ENCODE data around the gene RFX1. TPM values are rescaled to one million over a fixed set of nuclear protein-coding genes. Genes with fewer than 3 reads are reported as not detected.

RFX1 gene
- total RNA-seq, 2 donors from 2014 or later, result 11.4 to 11.9 TPM

GRCh38 chr19:14000691-14001375, 5.3 kb downstream of the RFX1 start:
- Mint-ChIP-seq H3K36me3 (ENCODE audit: insufficient read depth in 2 of 2) (peaks cover 8 to 14% of the 10 kb centered on the region in 2 donors), H3K4me3 (peak overlapping the region; percentile 48 to 53)

GRCh38 chr19:13999085-13999484, 7.0 kb downstream of the RFX1 start:
- H3K36me3 Mint-ChIP-seq (ENCODE audit: insufficient read depth in 2 of 2), result peaks cover 8 to 14% of the 10 kb centered on the region in 2 donors
- no peak overlapping the region for H3K4me3 Mint-ChIP-seq
- H3K27ac Mint-ChIP-seq, result no peak overlapping the region
- peaks cover 35% of the 10 kb centered on the region for H3K4me1 Mint-ChIP-seq (ENCODE audit: low read depth)
- no peaks in the 10 kb centered on the region for H3K27me3 Mint-ChIP-seq (ENCODE audit: low read depth)
- no peak for ATAC-seq (replicated peaks in 1 of 2)
- H3K9me3 Mint-ChIP-seq, result no peaks in the 10 kb centered on the region
- DNase-seq, result no peak

More at GRCh38 chr19:14000691-14001375, 5.3 kb downstream of the RFX1 start:
- ATAC-seq (replicated peaks in 1 of 2) (no peak), DNase-seq (no peak)
- H3K4me1 Mint-ChIP-seq (ENCODE audit: low read depth), result peaks cover 48% of the 10 kb centered on the region
- H3K27me3 Mint-ChIP-seq (ENCODE audit: low read depth), result no peaks in the 10 kb centered on the region
- peak overlapping the region; percentile 98 for H3K27ac Mint-ChIP-seq
- H3K9me3 Mint-ChIP-seq, result no peaks in the 10 kb centered on the region

- Mint-ChIP-seq H3K4me1 (ENCODE audit: low read depth) (peaks cover 31% of the 10 kb centered on the region), H3K36me3 (ENCODE audit: insufficient read depth in 2 of 2) (peaks cover 8 to 14% of the 10 kb centered on the region in 2 donors), H3K9me3 (no peaks in the 10 kb centered on the region), H3K27ac (no peak overlapping the region), H3K4me3 (no peak overlapping the region), H3K27me3 (ENCODE audit: low read depth) (no peaks in the 10 kb centered on the region)
- DNase-seq, result no peak
- no peak for ATAC-seq (replicated peaks in 1 of 2)
Measured at GRCh38 chr19:13998426-13998825, 7.7 kb downstream of the RFX1 start.

- H3K9me3 Mint-ChIP-seq, result no peaks in the 10 kb centered on the region
- peaks cover 22% of the 10 kb centered on the region for H3K4me1 Mint-ChIP-seq (ENCODE audit: low read depth)
- no peak for DNase-seq
- H3K36me3 Mint-ChIP-seq (ENCODE audit: insufficient read depth in 2 of 2), result peaks cover 8 to 14% of the 10 kb centered on the region in 2 donors
- ATAC-seq (replicated peaks in 1 of 2), result no peak
- no peak overlapping the region for H3K4me3 Mint-ChIP-seq
- H3K27ac Mint-ChIP-seq, result no peak overlapping the region
- no peaks in the 10 kb centered on the region for H3K27me3 Mint-ChIP-seq (ENCODE audit: low read depth)
Measured at GRCh38 chr19:13997631-13997962, 8.5 kb downstream of the RFX1 start.

GRCh38 chr19:13996928-13997630, 9.0 kb downstream of the RFX1 start:
- Mint-ChIP-seq H3K36me3 (ENCODE audit: insufficient read depth in 2 of 2) (peaks cover 10 to 16% of the 10 kb centered on the region in 2 donors), H3K27me3 (ENCODE audit: low read depth) (no peaks in the 10 kb centered on the region), H3K4me1 (ENCODE audit: low read depth) (peaks cover 17% of the 10 kb centered on the region), H3K4me3 (no peak overlapping the region), H3K27ac (no peak overlapping the region), H3K9me3 (no peaks in the 10 kb centered on the region)
- ATAC-seq (replicated peaks in 1 of 2) (no peak), DNase-seq (no peak)

- Mint-ChIP-seq H3K27ac (no peak overlapping the region), H3K4me1 (ENCODE audit: low read depth) (peaks cover 8% of the 10 kb centered on the region), H3K27me3 (ENCODE audit: low read depth) (no peaks in the 10 kb centered on the region), H3K9me3 (no peaks in the 10 kb centered on the region), H3K36me3 (ENCODE audit: insufficient read depth in 2 of 2) (peaks cover 10 to 16% of the 10 kb centered on the region in 2 donors), H3K4me3 (no peak overlapping the region)
- DNase-seq (no peak), ATAC-seq (replicated peaks in 1 of 2) (no peak)
Measured at GRCh38 chr19:13995878-13996765, 10.0 kb downstream of the RFX1 start.

- Mint-ChIP-seq H3K9me3 (no peaks in the 10 kb centered on the region), H3K27me3 (ENCODE audit: low read depth) (no peaks in the 10 kb centered on the region), H3K4me3 (no peak overlapping the region), H3K27ac (no peak overlapping the region), H3K36me3 (ENCODE audit: insufficient read depth in 2 of 2) (peaks cover 6 to 16% of the 10 kb centered on the region in 2 donors), H3K4me1 (ENCODE audit: low read depth) (no peaks in the 10 kb centered on the region)
- DNase-seq, result no peak
- ATAC-seq (replicated peaks in 1 of 2), result no peak
Measured at GRCh38 chr19:13995017-13995728, 10.9 kb downstream of the RFX1 start.

- ATAC-seq (replicated peaks in 1 of 2), result no peak
- Mint-ChIP-seq H3K4me1 (ENCODE audit: low read depth) (peaks cover 9% of the 10 kb centered on the region), H3K36me3 (ENCODE audit: insufficient read depth in 2 of 2) (peaks cover 3 to 8% of the 10 kb centered on the region in 2 donors), H3K27me3 (ENCODE audit: low read depth) (no peaks in the 10 kb centered on the region), H3K4me3 (no peak overlapping the region), H3K9me3 (no peaks in the 10 kb centered on the region), H3K27ac (no peak overlapping the region)
- no peak for DNase-seq
Measured at GRCh38 chr19:13993590-13994300, 12.4 kb downstream of the RFX1 start.

- H3K9me3 Mint-ChIP-seq, result no peaks in the 10 kb centered on the region
- ATAC-seq (replicated peaks in 1 of 2) (no peak), DNase-seq (no peak)
- H3K36me3 Mint-ChIP-seq (ENCODE audit: insufficient read depth in 2 of 2), result peaks cover 2 to 9% of the 10 kb centered on the region in 2 donors
- peaks cover 26% of the 10 kb centered on the region for H3K4me1 Mint-ChIP-seq (ENCODE audit: low read depth)
- no peak overlapping the region for H3K4me3 Mint-ChIP-seq
- H3K27ac Mint-ChIP-seq, result no peak overlapping the region
- H3K27me3 Mint-ChIP-seq (ENCODE audit: low read depth), result no peaks in the 10 kb centered on the region
Measured at GRCh38 chr19:13992025-13992424, 14.1 kb downstream of the RFX1 start.

- H3K36me3 Mint-ChIP-seq (ENCODE audit: insufficient read depth in 2 of 2), result peaks cover 2 to 9% of the 10 kb centered on the region in 2 donors
- H3K4me3 Mint-ChIP-seq, result no peak overlapping the region
- H3K27me3 Mint-ChIP-seq (ENCODE audit: low read depth), result no peaks in the 10 kb centered on the region
- DNase-seq (no peak), ATAC-seq (replicated peaks in 1 of 2) (no peak)
- H3K4me1 Mint-ChIP-seq (ENCODE audit: low read depth), result peaks cover 45% of the 10 kb centered on the region
- no peaks in the 10 kb centered on the region for H3K9me3 Mint-ChIP-seq
- H3K27ac Mint-ChIP-seq, result peak overlapping the region; percentile 20
Measured at GRCh38 chr19:13990085-13990484, 16.0 kb downstream of the RFX1 start.

GRCh38 chr19:13989487-13989886, 16.6 kb downstream of the RFX1 start:
- H3K27me3 Mint-ChIP-seq (ENCODE audit: low read depth), result no peaks in the 10 kb centered on the region
- ATAC-seq (replicated peaks in 1 of 2), result no peak
- peak overlapping the region; percentile 63 for H3K27ac Mint-ChIP-seq
- H3K4me1 Mint-ChIP-seq (ENCODE audit: low read depth), result peaks cover 51% of the 10 kb centered on the region
- H3K4me3 Mint-ChIP-seq, result no peak overlapping the region
- DNase-seq, result no peak
- H3K36me3 Mint-ChIP-seq (ENCODE audit: insufficient read depth in 2 of 2), result peaks cover 2 to 9% of the 10 kb centered on the region in 2 donors
- H3K9me3 Mint-ChIP-seq, result no peaks in the 10 kb centered on the region

All from activated T-cell treated with anti-CD3 and anti-CD28 coated beads, Interleukin-2, amount 50 U/mL, for 72 hours (primary cell).